Panc1 (cell line): ENCODE results near the gene ABCC1.

Experiments
- POLR2AphosphoS5 ChIP-seq: IDR thresholded peaks from 2 replicates; pipeline ENCODE4 v1.6.1; 2012; ENCODE audit warnings: mild to moderate bottlenecking, low read depth, low read length, moderate library complexity
- TF ChIP-seq, protein P1 (sequence below): fragments of 450-650 bp; IDR thresholded peaks from 2 replicates; pipeline ENCODE4 v1.5.1; 2017; ENCODE audit warnings: mild to moderate bottlenecking

- TF ChIP-seq, protein P1, sequence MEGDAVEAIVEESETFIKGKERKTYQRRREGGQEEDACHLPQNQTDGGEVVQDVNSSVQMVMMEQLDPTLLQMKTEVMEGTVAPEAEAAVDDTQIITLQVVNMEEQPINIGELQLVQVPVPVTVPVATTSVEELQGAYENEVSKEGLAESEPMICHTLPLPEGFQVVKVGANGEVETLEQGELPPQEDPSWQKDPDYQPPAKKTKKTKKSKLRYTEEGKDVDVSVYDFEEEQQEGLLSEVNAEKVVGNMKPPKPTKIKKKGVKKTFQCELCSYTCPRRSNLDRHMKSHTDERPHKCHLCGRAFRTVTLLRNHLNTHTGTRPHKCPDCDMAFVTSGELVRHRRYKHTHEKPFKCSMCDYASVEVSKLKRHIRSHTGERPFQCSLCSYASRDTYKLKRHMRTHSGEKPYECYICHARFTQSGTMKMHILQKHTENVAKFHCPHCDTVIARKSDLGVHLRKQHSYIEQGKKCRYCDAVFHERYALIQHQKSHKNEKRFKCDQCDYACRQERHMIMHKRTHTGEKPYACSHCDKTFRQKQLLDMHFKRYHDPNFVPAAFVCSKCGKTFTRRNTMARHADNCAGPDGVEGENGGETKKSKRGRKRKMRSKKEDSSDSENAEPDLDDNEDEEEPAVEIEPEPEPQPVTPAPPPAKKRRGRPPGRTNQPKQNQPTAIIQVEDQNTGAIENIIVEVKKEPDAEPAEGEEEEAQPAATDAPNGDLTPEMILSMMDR: no peak
- no peak for TF ChIP-seq POLR2AphosphoS5
Measured at GRCh38 chr16:15986261-15986660, 36.8 kb downstream of the ABCC1 start.
